HepG2 (cell line): ENCODE measurements around the gene TJP3. TPM values are rescaled to one million over a fixed set of nuclear protein-coding genes. Genes with fewer than 3 reads are reported as not detected.
A peak's percentile ranks its signal among the peaks of the same experiment; 100 is the strongest.

Source experiments
- ATAC-seq: fragments of 200-7000 bp; cut with Tn5 transposase; 3 replicates; pipeline ENCODE4 v1.9.1; 2020; ENCODE audit warnings: mild to moderate bottlenecking, moderate library complexity
- BruUV-seq: library from RNA; stranded (reverse); fragments of 400-500 nt; replicated peaks from 2 replicates; lab custom pipeline; 2021; lab: Mats Ljungman, UMichigan
- CTCF ChIA-PET: fragments of 300-600 bp; formaldehyde crosslinking; extraction: SDS; loops from one replicate; lab custom pipeline; 2021; ENCODE audit warnings: low total read pairs, inconsistent platforms, low intra/inter-chr PET ratio; lab: Yijun Ruan, JAX
- POLR2A ChIA-PET: fragments of 350-600 bp; sonication (Branson Sonifier 250); formaldehyde crosslinking; loops from one replicate; lab custom pipeline; 2020; ENCODE audit warnings: antibody characterized with exemption, inconsistent platforms; lab: Yijun Ruan, JAX
- DNase-seq: peaks from one replicate; pipeline ENCODE4 v3.0.0-alpha.2; 2015; ENCODE audit warnings: low spot score
- FAIRE-seq: peaks from 3 replicates; lab custom pipeline; 2011; peaks lifted over from hg19 to GRCh38; lab: Jason Lieb, UNC
- H2AFZ ChIP-seq: one replicate; pipeline ENCODE4 v1.6.1; 2011; ENCODE audit warnings: low read length, inconsistent platforms
- H3K27ac ChIP-seq: fragments of 300-600 bp; 3 replicates; pipeline ENCODE4 v1.8.0; 2011; ENCODE audit warnings: mixed run types, mild to moderate bottlenecking, mixed read lengths, low read length, inconsistent platforms; ENCODE audit not compliant: insufficient read depth; ENCODE audit errors: extremely low read length
- H3K27me3 ChIP-seq, 2 experiments: fragments of 200-600 bp in 1 of 2; 2 replicates in 1 of 2; 3 replicates in 1 of 2; pipeline versions ENCODE4 v1.6.0 to v1.8.0; 2011; ENCODE audit warnings: low read length in 2 of 2, mild to moderate bottlenecking in 2 of 2, moderate library complexity in 2 of 2, inconsistent platforms in 1 of 2; ENCODE audit not compliant: insufficient read depth in 2 of 2, control insufficient read depth in 1 of 2
- H3K36me3 ChIP-seq, 2 experiments: fragments of 200-600 bp in 1 of 2; replicated peaks in 1 of 2; 2 replicates in 1 of 2; 3 replicates in 1 of 2; pipeline versions ENCODE4 v1.5.1 to v1.8.0; 2011; ENCODE audit warnings: low read length in 2 of 2, inconsistent platforms in 1 of 2; ENCODE audit not compliant: insufficient read depth in 2 of 2, control insufficient read depth in 1 of 2
- H3K4me1 ChIP-seq: 2 replicates; pipeline ENCODE4 v1.5.1; 2012; ENCODE audit warnings: low read length, inconsistent platforms; ENCODE audit not compliant: insufficient read depth
- H3K4me2 ChIP-seq: 2 replicates; pipeline ENCODE4 v1.6.0; 2011; ENCODE audit warnings: low read depth, low read length, inconsistent platforms
- H3K4me3 ChIP-seq, 3 experiments: fragments of 200-600 bp in 1 of 3; sonication (generic), shearing (Covaris generic) in 1 of 3; replicated peaks in 1 of 3; 2 replicates each; pipeline ENCODE4 v1.5.1; 2011 to 2016; ENCODE audit warnings: low read length in 3 of 3, inconsistent platforms in 2 of 3, low read depth in 2 of 3, mild to moderate bottlenecking in 2 of 3, control low read depth in 1 of 3, mixed read lengths in 1 of 3; ENCODE audit not compliant: insufficient read depth in 1 of 3
- H3K79me2 ChIP-seq: one replicate; pipeline ENCODE4 v1.6.1; 2011; ENCODE audit warnings: low read length, inconsistent platforms; ENCODE audit not compliant: insufficient read depth
- H3K9ac ChIP-seq: 2 replicates; pipeline ENCODE4 v1.6.0; 2011; ENCODE audit warnings: mild to moderate bottlenecking, low read depth, low read length, inconsistent platforms; ENCODE audit not compliant: insufficient read depth
- H3K9me3 ChIP-seq: 2 replicates; pipeline ENCODE4 v1.5.1; 2012; ENCODE audit warnings: mild to moderate bottlenecking, low read length
- H4K20me1 ChIP-seq: 2 replicates; pipeline ENCODE4 v1.6.0; 2011; ENCODE audit warnings: inconsistent platforms, mild to moderate bottlenecking, low read length, moderate library complexity; ENCODE audit not compliant: insufficient read depth
- HOXA5 ChIP-seq: sonication (generic); formaldehyde crosslinking; IDR thresholded peaks from 2 replicates; pipeline ENCODE4 v1.4.0; 2020; ENCODE audit warnings: missing genetic modification reagents
- MAX ChIP-seq: IDR thresholded peaks from 2 replicates; pipeline ENCODE4 v1.6.1; 2012; ENCODE audit warnings: inconsistent platforms
- MBNL3 ChIP-seq: fragments of 250-450 bp; sonication (Bioruptor Pico); conservative IDR thresholded peaks from 2 replicates; pipeline ENCODE4 v1.8.0; 2022; ENCODE audit warnings: mild to moderate bottlenecking, inconsistent platforms
- NR0B2 ChIP-seq: sonication (generic); formaldehyde crosslinking; IDR thresholded peaks from 2 replicates; pipeline ENCODE4 v1.4.0; 2020; ENCODE audit warnings: mild to moderate bottlenecking, missing genetic modification reagents
- PLSCR1 ChIP-seq: sonication (generic); formaldehyde crosslinking; IDR thresholded peaks from 2 replicates; pipeline ENCODE4 v1.5.0; 2020; ENCODE audit warnings: missing genetic modification reagents, mild to moderate bottlenecking, borderline replicate concordance
- SP4 ChIP-seq: sonication (generic); formaldehyde crosslinking; IDR thresholded peaks from 2 replicates; pipeline ENCODE4 v1.8.1; 2023; ENCODE audit warnings: mild to moderate bottlenecking, missing genetic modification reagents
- SP5 ChIP-seq: IDR thresholded peaks from 2 replicates; pipeline ENCODE4 v1.6.1; 2016; ENCODE audit warnings: low read depth, borderline replicate concordance
- ZMYM2 ChIP-seq: sonication (generic); formaldehyde crosslinking; IDR thresholded peaks from 2 replicates; pipeline ENCODE4 v1.8.0; 2022; ENCODE audit warnings: mild to moderate bottlenecking, missing genetic modification reagents
- ZNF136 ChIP-seq: sonication (generic); formaldehyde crosslinking; IDR thresholded peaks from 2 replicates; pipeline ENCODE4 v1.8.1; 2022; ENCODE audit warnings: low read depth, mild to moderate bottlenecking, moderate library complexity, missing genetic modification reagents
- ZNF749 ChIP-seq: sonication (generic); formaldehyde crosslinking; IDR thresholded peaks from 2 replicates; pipeline ENCODE4 v1.8.0; 2022; ENCODE audit warnings: mild to moderate bottlenecking, missing genetic modification reagents, moderate library complexity, borderline replicate concordance
- ZNF770 ChIP-seq: sonication (generic); formaldehyde crosslinking; IDR thresholded peaks from 2 replicates; pipeline ENCODE4 v1.5.0; 2020; ENCODE audit warnings: mild to moderate bottlenecking, missing genetic modification reagents
- ZSCAN21 ChIP-seq: sonication (generic); formaldehyde crosslinking; IDR thresholded peaks from 2 replicates; pipeline ENCODE4 v1.8.0; 2022; ENCODE audit warnings: mild to moderate bottlenecking, missing genetic modification reagents, moderate library complexity, borderline replicate concordance
- WGBS: methylation state at CpG from one replicate; pipeline ENCODE4 v1.1.6; 2017; ENCODE audit warnings: low lambda C conversion rate; 5-methylcytosine and 5-hydroxymethylcytosine counted together
- in situ Hi-C: cut with HindIII; loops from 2 replicates; pipeline ENCODE4 v1.10.0; 2017; ENCODE audit warnings: low pct_unique_long_range_greater_than_20kb; ENCODE audit not compliant: extremely low pct_ligation_motif_present
- intact Hi-C: fragments of 100-400 bp; cut with micrococcal nuclease; formaldehyde crosslinking; loops from one replicate; pipeline ENCODE4 v1.10.0; 2022; ENCODE audit not compliant: unreplicated experiment
- polyA plus RNA-seq, 8 experiments: library from polyadenylated mRNA; depleted of rRNA in 3 of 8; stranded (reverse) in 7 of 8; unstranded in 1 of 8; fragments of >200 nt; fragmentation: Illumina TruSeq in 4 of 8; extraction: Trizol in 4 of 8; gene quantifications; 2 replicates each; pipeline versions ENCODE4 v1.2.1 to v1.2.3, GENCODE V29; 2011 to 2016; ENCODE audit warnings: low read depth in 4 of 8, missing spikeins in 1 of 8, mixed read lengths in 1 of 8; ENCODE audit not compliant: insufficient read depth in 1 of 8
- total RNA-seq, 5 experiments: library from RNA; depleted of rRNA; stranded (reverse); fragments of >200 nt; fragmentation: Illumina TruSeq; extraction: Trizol; gene quantifications; 2 replicates each; pipeline ENCODE4 v1.2.3, GENCODE V29; 2016; ENCODE audit warnings: low read depth in 1 of 5

The TJP3 gene
- total and polyA plus RNA-seq, 2 of the 13 experiments (the other 11 are each of a cell fraction or from before 2014, with no cell fraction given), result 2.3 to 21.5 TPM

GRCh38 chr19:3710265-3710812, 2.2 kb downstream of the TJP3 start (continued):
- TF ChIP-seq SP5 (CRISPR knock-in tag) (peak; percentile 95), ZMYM2 (CRISPR knock-in tag) (peak; percentile 99), MAX (peak; percentile 85), HOXA5 (peak; percentile 45; the same call in 1 of the 2 replicates)

GRCh38 chr19:3712663-3713611, 4.8 kb downstream of the TJP3 start:
- no peak overlapping the region for H2AFZ ChIP-seq
- ChIA-PET CTCF (no interaction called here), POLR2A (no interaction called here)
- H3K9me3 ChIP-seq, result no peaks in the 10 kb centered on the region
- H4K20me1 ChIP-seq, result no peaks in the 10 kb centered on the region
- no peaks in the 10 kb centered on the region for H3K79me2 ChIP-seq
- no peak for FAIRE-seq
- WGBS, result 60% methylated on average over 23 of the region's 23 CpGs
- no peak for TF ChIP-seq ZNF749 (CRISPR knock-in tag)
- TF ChIP-seq SP4 (CRISPR knock-in tag), result no peak
- peak; percentile 93 for TF ChIP-seq ZNF770 (CRISPR knock-in tag)
- TF ChIP-seq PLSCR1 (CRISPR knock-in tag), result no peak
- no peak for TF ChIP-seq ZNF136 (CRISPR knock-in tag)
- TF ChIP-seq MBNL3 (CRISPR knock-in tag), result no peak
- TF ChIP-seq NR0B2 (CRISPR knock-in tag), result no peak
- no peak for TF ChIP-seq ZSCAN21 (CRISPR knock-in tag)
- BruUV-seq, result no TSS peak
- DNase-seq, result no peak
- no peak overlapping the region for H3K4me2 ChIP-seq
- no peak overlapping the region for H3K9ac ChIP-seq
- H3K36me3 ChIP-seq, result no peaks in the 10 kb centered on the region
- intact Hi-C loops, result no loop called here
- H3K4me1 ChIP-seq, result peaks cover 52% of the 10 kb centered on the region
- H3K27me3 ChIP-seq, result no peaks in the 10 kb centered on the region
- in situ Hi-C loops, result no loop called here
- ATAC-seq, result no peak
- H3K4me3 ChIP-seq, result no peak overlapping the region
- peak overlapping the region; percentile 48 for H3K27ac ChIP-seq
